Neural progenitor cell (in vitro differentiated cells): Measurements from ENCODE around the gene TTPAL. TPM values are rescaled to one million over a fixed set of nuclear protein-coding genes. Genes with fewer than 3 reads are reported as not detected.
A peak's percentile ranks its signal among the peaks of the same experiment; 100 is the strongest.

Experiments
- DNase-seq: peaks from one replicate; pipeline ENCODE4 v3.0.0-alpha.2; 2016; ENCODE audit warnings: low spot score
- H2AFZ ChIP-seq: fragments of 200-600 bp; sonication (generic); replicated peaks from 2 replicates; pipeline ENCODE4 v1.6.1; 2016; ENCODE audit warnings: antibody characterized with exemption
- H3F3A ChIP-seq: fragments of 200-600 bp; sonication (generic); 2 replicates; pipeline ENCODE4 v1.6.1; 2016; ENCODE audit warnings: antibody characterized with exemption, low read depth
- H3K27ac ChIP-seq: fragments of 200-600 bp; sonication (generic); 2 replicates; pipeline ENCODE4 v1.5.1; 2016; ENCODE audit warnings: mild to moderate bottlenecking
- H3K27me3 ChIP-seq: fragments of 200-600 bp; sonication (generic); 2 replicates; pipeline ENCODE4 v1.6.1; 2016; ENCODE audit warnings: mild to moderate bottlenecking, moderate library complexity
- H3K36me3 ChIP-seq: fragments of 200-600 bp; sonication (generic); 2 replicates; pipeline ENCODE4 v1.5.1; 2016
- H3K4me1 ChIP-seq: fragments of 200-600 bp; sonication (generic); 2 replicates; pipeline ENCODE4 v1.6.1; 2016; ENCODE audit warnings: mixed run types
- H3K4me2 ChIP-seq: fragments of 200-600 bp; sonication (generic); 2 replicates; pipeline ENCODE4 v1.6.1; 2016
- H3K4me3 ChIP-seq: fragments of 200-600 bp; sonication (generic); 2 replicates; pipeline ENCODE4 v1.5.1; 2016
- H3K79me2 ChIP-seq: fragments of 200-600 bp; sonication (generic); 2 replicates; pipeline ENCODE4 v1.6.1; 2016; ENCODE audit warnings: low read depth
- H3K9ac ChIP-seq: fragments of 200-600 bp; sonication (generic); 2 replicates; pipeline ENCODE4 v1.6.1; 2016
- H3K9me3 ChIP-seq: fragments of 200-600 bp; sonication (generic); 2 replicates; pipeline ENCODE4 v1.5.1; 2016; ENCODE audit warnings: low read depth
- H4K20me1 ChIP-seq: fragments of 200-600 bp; sonication (generic); 2 replicates; pipeline ENCODE4 v1.6.1; 2016; ENCODE audit warnings: low read depth
- H3K27ac Mint-ChIP-seq: 3 replicates; pipeline ENCODE4 v1.8.0; 2021; ENCODE audit warnings: mixed read lengths
- H3K27me3 Mint-ChIP-seq: 2 replicates; pipeline ENCODE4 v1.8.0; 2022; ENCODE audit warnings: low read depth, mild to moderate bottlenecking, inconsistent platforms, moderate library complexity, mixed read lengths; ENCODE audit not compliant: insufficient read depth
- H3K36me3 Mint-ChIP-seq: 3 replicates; pipeline ENCODE4 v1.8.0; 2021; ENCODE audit warnings: mixed read lengths
- H3K4me1 Mint-ChIP-seq: 3 replicates; pipeline ENCODE4 v1.8.0; 2021; ENCODE audit warnings: mixed read lengths
- H3K4me3 Mint-ChIP-seq: 3 replicates; pipeline ENCODE4 v1.8.0; 2021; ENCODE audit warnings: mild to moderate bottlenecking, moderate library complexity, mixed read lengths
- H3K9me3 Mint-ChIP-seq: 3 replicates; pipeline ENCODE4 v1.8.0; 2020; ENCODE audit warnings: mixed read lengths
- EZH2 ChIP-seq: fragments of 200-600 bp; sonication (generic); IDR thresholded peaks from 2 replicates; pipeline ENCODE4 v1.6.1; 2017; ENCODE audit warnings: antibody characterized with exemption, mild to moderate bottlenecking, moderate library complexity
- EZH2phosphoT487 ChIP-seq: fragments of 200-600 bp; sonication (generic); IDR thresholded peaks from 2 replicates; pipeline ENCODE4 v1.6.1; 2017; ENCODE audit warnings: antibody characterized with exemption
- total RNA-seq: library from RNA; depleted of rRNA; stranded (reverse); fragments of >200 nt; gene quantifications from 2 replicates; pipeline ENCODE4 v1.2.3, GENCODE V29; 2015; ENCODE audit warnings: low replicate concordance
- TF ChIP-seq, protein P1 (sequence below): fragments of 200-600 bp; sonication (generic); IDR thresholded peaks from 2 replicates; pipeline ENCODE4 v1.5.1; 2017; ENCODE audit warnings: antibody characterized with exemption, mild to moderate bottlenecking

TTPAL gene
- total RNA-seq, 1 donor from 2014 or later = 7.8 TPM

DNA sequence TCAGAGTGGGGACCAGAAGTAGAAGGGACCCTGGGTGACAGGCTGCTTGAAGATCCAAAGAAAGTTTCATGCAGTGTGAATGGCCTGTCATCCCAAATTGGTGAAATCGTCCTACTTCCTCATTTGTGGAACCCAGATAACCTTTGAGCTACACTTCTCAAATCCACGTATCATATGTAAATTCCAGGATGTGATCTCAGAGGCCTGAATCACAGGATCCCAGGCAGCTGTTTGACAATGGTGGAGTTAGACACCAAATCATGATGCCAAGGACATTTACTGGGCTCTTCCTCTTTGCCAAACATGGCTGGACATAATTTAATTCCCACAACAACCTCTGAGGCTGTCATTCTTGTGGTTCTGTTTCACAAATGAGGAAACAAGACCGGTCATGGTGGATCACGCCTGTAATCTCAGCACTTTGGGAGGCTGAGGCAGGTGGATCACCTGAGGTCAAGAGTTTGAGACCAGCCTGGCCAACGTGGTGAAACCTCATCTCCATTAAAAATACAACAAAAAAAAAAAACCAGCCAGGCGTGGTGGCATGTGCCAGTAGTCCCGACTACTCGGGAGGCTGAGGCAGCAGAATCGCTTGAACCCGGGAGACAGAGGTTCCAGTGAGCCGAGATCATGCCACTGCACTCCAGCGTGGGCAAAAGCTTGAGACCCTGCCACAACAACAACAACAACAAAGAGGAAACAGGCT lies 39.9 kb upstream of the TTPAL start:
- Mint-ChIP-seq H3K4me3 (peak overlapping the region; percentile 58), H3K27ac (no peak overlapping the region), H3K36me3 (no peaks in the 10 kb centered on the region), H3K9me3 (no peaks in the 10 kb centered on the region), H3K27me3 (peaks cover 5% of the 10 kb centered on the region), H3K4me1 (no peaks in the 10 kb centered on the region)
- DNase-seq = no peak
- Histone ChIP-seq H3K27ac (no peak overlapping the region), H3K9me3 (no peaks in the 10 kb centered on the region), H3K27me3 (no peaks in the 10 kb centered on the region), H3K79me2 (no peaks in the 10 kb centered on the region), H2AFZ (no peak overlapping the region), H4K20me1 (no peaks in the 10 kb centered on the region), H3K9ac (no peak overlapping the region), H3K4me1 (no peaks in the 10 kb centered on the region), H3K4me3 (no peak overlapping the region), H3K4me2 (no peak overlapping the region), H3K36me3 (no peaks in the 10 kb centered on the region), H3F3A (peaks cover 7% of the 10 kb centered on the region)
- TF ChIP-seq EZH2 (no peak), EZH2phosphoT487 (no peak)
- TF ChIP-seq, protein P1, sequence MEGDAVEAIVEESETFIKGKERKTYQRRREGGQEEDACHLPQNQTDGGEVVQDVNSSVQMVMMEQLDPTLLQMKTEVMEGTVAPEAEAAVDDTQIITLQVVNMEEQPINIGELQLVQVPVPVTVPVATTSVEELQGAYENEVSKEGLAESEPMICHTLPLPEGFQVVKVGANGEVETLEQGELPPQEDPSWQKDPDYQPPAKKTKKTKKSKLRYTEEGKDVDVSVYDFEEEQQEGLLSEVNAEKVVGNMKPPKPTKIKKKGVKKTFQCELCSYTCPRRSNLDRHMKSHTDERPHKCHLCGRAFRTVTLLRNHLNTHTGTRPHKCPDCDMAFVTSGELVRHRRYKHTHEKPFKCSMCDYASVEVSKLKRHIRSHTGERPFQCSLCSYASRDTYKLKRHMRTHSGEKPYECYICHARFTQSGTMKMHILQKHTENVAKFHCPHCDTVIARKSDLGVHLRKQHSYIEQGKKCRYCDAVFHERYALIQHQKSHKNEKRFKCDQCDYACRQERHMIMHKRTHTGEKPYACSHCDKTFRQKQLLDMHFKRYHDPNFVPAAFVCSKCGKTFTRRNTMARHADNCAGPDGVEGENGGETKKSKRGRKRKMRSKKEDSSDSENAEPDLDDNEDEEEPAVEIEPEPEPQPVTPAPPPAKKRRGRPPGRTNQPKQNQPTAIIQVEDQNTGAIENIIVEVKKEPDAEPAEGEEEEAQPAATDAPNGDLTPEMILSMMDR = no peak

DNA sequence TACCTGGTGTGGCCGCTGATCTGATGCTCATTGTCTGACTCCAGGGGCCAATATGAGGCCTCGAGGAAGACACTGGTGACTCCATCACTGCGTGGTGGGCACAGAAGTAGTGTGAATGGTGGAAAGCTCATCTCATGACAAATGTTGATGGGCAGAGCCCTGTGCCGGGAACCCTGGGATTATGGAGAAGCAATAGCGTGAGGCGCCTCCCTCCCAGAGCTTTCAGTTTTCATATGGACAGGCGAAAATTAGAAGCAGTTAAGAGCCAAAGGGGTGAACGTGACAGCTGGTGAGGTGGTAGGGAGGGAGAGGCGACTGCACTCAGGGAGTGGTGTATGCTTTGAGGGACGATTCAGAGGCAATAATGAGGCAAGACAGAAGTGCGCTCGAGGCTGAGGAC lies 39.3 kb upstream of the TTPAL start:
- Histone ChIP-seq H3K36me3 (no peaks in the 10 kb centered on the region), H3K4me3 (no peak overlapping the region), H3K9ac (no peak overlapping the region), H3K79me2 (no peaks in the 10 kb centered on the region), H2AFZ (no peak overlapping the region), H3K4me1 (no peaks in the 10 kb centered on the region), H3K27ac (no peak overlapping the region), H3K4me2 (no peak overlapping the region), H3K27me3 (no peaks in the 10 kb centered on the region), H3F3A (peaks cover 7% of the 10 kb centered on the region), H3K9me3 (no peaks in the 10 kb centered on the region), H4K20me1 (no peaks in the 10 kb centered on the region)
- H3K27ac Mint-ChIP-seq = no peak overlapping the region
- no peak for DNase-seq
- no peaks in the 10 kb centered on the region for H3K9me3 Mint-ChIP-seq
- peaks cover 5% of the 10 kb centered on the region for H3K27me3 Mint-ChIP-seq
- H3K4me1 Mint-ChIP-seq = no peaks in the 10 kb centered on the region
- TF ChIP-seq, protein P1 = no peak
- no peak for TF ChIP-seq EZH2phosphoT487
- no peak for TF ChIP-seq EZH2
- peak overlapping the region; percentile 58 for H3K4me3 Mint-ChIP-seq
- no peaks in the 10 kb centered on the region for H3K36me3 Mint-ChIP-seq

- Mint-ChIP-seq H3K4me1 (no peaks in the 10 kb centered on the region), H3K27me3 (peaks cover 5% of the 10 kb centered on the region)
- no peak overlapping the region for H3K4me2 ChIP-seq
Observed at GRCh38 chr20:44437497-44437896, 38.2 kb upstream of the TTPAL start.

More at GRCh38 chr20:44437497-44437896, 38.2 kb upstream of the TTPAL start:
- Mint-ChIP-seq H3K9me3 (no peaks in the 10 kb centered on the region), H3K36me3 (no peaks in the 10 kb centered on the region), H3K4me3 (no peak overlapping the region), H3K27ac (no peak overlapping the region)
- no peak for TF ChIP-seq EZH2phosphoT487
- TF ChIP-seq EZH2 = no peak
- TF ChIP-seq, protein P1 = no peak
- H3K36me3 ChIP-seq = no peaks in the 10 kb centered on the region
- H2AFZ ChIP-seq = no peak overlapping the region
- no peaks in the 10 kb centered on the region for H3K4me1 ChIP-seq
- H3K27ac ChIP-seq = no peak overlapping the region
- no peak for DNase-seq
- no peaks in the 10 kb centered on the region for H3K79me2 ChIP-seq
- H3K9me3 ChIP-seq = no peaks in the 10 kb centered on the region
- no peak overlapping the region for H3K4me3 ChIP-seq
- no peaks in the 10 kb centered on the region for H4K20me1 ChIP-seq
- H3K27me3 ChIP-seq = no peaks in the 10 kb centered on the region
- no peak overlapping the region for H3K9ac ChIP-seq
- peaks cover 7% of the 10 kb centered on the region for H3F3A ChIP-seq
